Measurements from ENCODE around the gene NSL1.
"Not testable (repeated sequence)": the region's sequence is repeated elsewhere in the genome, so short reads cannot be mapped to it uniquely, and the experiment has no call there.

The NSL1 gene

GRCh38 chr1:212814537-212815334 is 23.2 kb upstream of the NSL1 start:
- intact Hi-C loops (cut with micrococcal nuclease), result loop anchor here (2.0 to 5.0 kb wide), 2 partner anchors 48 to 180 kb away; no protein-coding TSS in a partner anchor
- H3K36me3 Mint-ChIP-seq (ENCODE audit: low read depth), result peaks cover 54% of the 10 kb centered on the region

GRCh38 chr1:212805767-212806166 is 14.2 kb upstream of the NSL1 start:
- H3K36me3 Mint-ChIP-seq (ENCODE audit: low read depth), result peaks cover 91% of the 10 kb centered on the region
- no peaks in the 10 kb centered on the region for H3K27me3 Mint-ChIP-seq
- intact Hi-C loops (cut with micrococcal nuclease), result no loop called here
- H3K4me3 Mint-ChIP-seq, result no peak overlapping the region
- no peaks in the 10 kb centered on the region for H3K9me3 Mint-ChIP-seq
- H3K27ac Mint-ChIP-seq, result no peak overlapping the region
- no peaks in the 10 kb centered on the region for H3K4me1 Mint-ChIP-seq (ENCODE audit: low read depth)

More at GRCh38 chr1:212814537-212815334, 23.2 kb upstream of the NSL1 start:
- H3K27ac Mint-ChIP-seq, result no peak overlapping the region
- no peaks in the 10 kb centered on the region for H3K27me3 Mint-ChIP-seq
- H3K9me3 Mint-ChIP-seq, result no peaks in the 10 kb centered on the region
- peaks cover 10% of the 10 kb centered on the region for H3K4me1 Mint-ChIP-seq (ENCODE audit: low read depth)
- H3K4me3 Mint-ChIP-seq, result no peak overlapping the region

GRCh38 chr1:212797681-212798080 is 6.1 kb upstream of the NSL1 start:
- H3K9me3 Mint-ChIP-seq, result no peaks in the 10 kb centered on the region
- H3K4me1 Mint-ChIP-seq (ENCODE audit: low read depth), result peaks cover 28% of the 10 kb centered on the region
- H3K4me3 Mint-ChIP-seq, result no peak overlapping the region
- H3K36me3 Mint-ChIP-seq (ENCODE audit: low read depth), result peaks cover 77% of the 10 kb centered on the region
- H3K27me3 Mint-ChIP-seq, result no peaks in the 10 kb centered on the region
- intact Hi-C loops (cut with micrococcal nuclease), result no loop called here
- H3K27ac Mint-ChIP-seq, result no peak overlapping the region

GRCh38 chr1:212794561-212795014 is 3.0 kb upstream of the NSL1 start:
- peak overlapping the region; percentile 94 for H3K27ac Mint-ChIP-seq
- H3K4me1 Mint-ChIP-seq (ENCODE audit: low read depth), result peaks cover 39% of the 10 kb centered on the region

GRCh38 chr1:212792396-212792908 is 875 bp upstream of the NSL1 start:
- H3K27ac Mint-ChIP-seq, result peak overlapping the region; percentile 94
- H3K4me3 Mint-ChIP-seq, result peak overlapping the region; percentile 97
- intact Hi-C loops (cut with micrococcal nuclease), result no loop called here
- H3K27me3 Mint-ChIP-seq, result no peaks in the 10 kb centered on the region
- H3K4me1 Mint-ChIP-seq (ENCODE audit: low read depth), result peaks cover 37% of the 10 kb centered on the region
- no peaks in the 10 kb centered on the region for H3K9me3 Mint-ChIP-seq
- H3K36me3 Mint-ChIP-seq (ENCODE audit: low read depth), result peaks cover 40% of the 10 kb centered on the region

More at GRCh38 chr1:212794561-212795014, 3.0 kb upstream of the NSL1 start:
- Mint-ChIP-seq H3K4me3 (peak overlapping the region; percentile 42), H3K36me3 (ENCODE audit: low read depth) (peaks cover 59% of the 10 kb centered on the region), H3K27me3 (no peaks in the 10 kb centered on the region), H3K9me3 (no peaks in the 10 kb centered on the region)
- intact Hi-C loops (cut with micrococcal nuclease), result no loop called here

GRCh38 chr1:212791261-212791675 is 309 bp downstream of the NSL1 start:
- peak overlapping the region; percentile 97 for H3K4me3 Mint-ChIP-seq
- no peaks in the 10 kb centered on the region for H3K27me3 Mint-ChIP-seq
- H3K4me1 Mint-ChIP-seq (ENCODE audit: low read depth), result peaks cover 37% of the 10 kb centered on the region
- peaks cover 40% of the 10 kb centered on the region for H3K36me3 Mint-ChIP-seq (ENCODE audit: low read depth)
- peak overlapping the region; percentile 94 for H3K27ac Mint-ChIP-seq
- no peaks in the 10 kb centered on the region for H3K9me3 Mint-ChIP-seq
- intact Hi-C loops (cut with micrococcal nuclease), result no loop called here

- Mint-ChIP-seq H3K4me3 (no peak overlapping the region), H3K9me3 (no peaks in the 10 kb centered on the region), H3K4me1 (ENCODE audit: low read depth) (peaks cover 38% of the 10 kb centered on the region), H3K27ac (no peak overlapping the region), H3K36me3 (ENCODE audit: low read depth) (peaks cover 55% of the 10 kb centered on the region), H3K27me3 (no peaks in the 10 kb centered on the region)
- intact Hi-C loops (cut with micrococcal nuclease), result no loop called here
These were observed 5.7 kb downstream of the NSL1 start for GRCh38 chr1:212785871-212786270.

- Mint-ChIP-seq H3K4me1 (ENCODE audit: low read depth) (peaks cover 31% of the 10 kb centered on the region), H3K4me3 (no peak overlapping the region)
These were observed 7.6 kb downstream of the NSL1 start for GRCh38 chr1:212783976-212784375.

GRCh38 chr1:212782422-212783154 is 9.0 kb downstream of the NSL1 start:
- no peak overlapping the region for H3K4me3 Mint-ChIP-seq
- intact Hi-C loops (cut with micrococcal nuclease), result loop anchor here (1.0 to 5.0 kb wide), 4 partner anchors 34 to 326 kb away; no protein-coding TSS in a partner anchor
- peaks cover 34% of the 10 kb centered on the region for H3K4me1 Mint-ChIP-seq (ENCODE audit: low read depth)
- H3K27ac Mint-ChIP-seq, result peak overlapping the region; percentile 83
- H3K27me3 Mint-ChIP-seq, result no peaks in the 10 kb centered on the region
- H3K36me3 Mint-ChIP-seq (ENCODE audit: low read depth), result peaks cover 69% of the 10 kb centered on the region
- H3K9me3 Mint-ChIP-seq, result no peaks in the 10 kb centered on the region

More at GRCh38 chr1:212783976-212784375, 7.6 kb downstream of the NSL1 start:
- peak overlapping the region; percentile 23 for H3K27ac Mint-ChIP-seq
- peaks cover 55% of the 10 kb centered on the region for H3K36me3 Mint-ChIP-seq (ENCODE audit: low read depth)
- no peaks in the 10 kb centered on the region for H3K27me3 Mint-ChIP-seq
- H3K9me3 Mint-ChIP-seq, result no peaks in the 10 kb centered on the region
- intact Hi-C loops (cut with micrococcal nuclease), result loop anchor here (2.0 to 5.0 kb wide), 3 partner anchors 35 to 327 kb away; no protein-coding TSS in a partner anchor

- H3K4me3 Mint-ChIP-seq, result no peak overlapping the region
- H3K27ac Mint-ChIP-seq, result no peak overlapping the region
- no peaks in the 10 kb centered on the region for H3K27me3 Mint-ChIP-seq
- peaks cover 47% of the 10 kb centered on the region for H3K4me1 Mint-ChIP-seq (ENCODE audit: low read depth)
- no peaks in the 10 kb centered on the region for H3K9me3 Mint-ChIP-seq
- peaks cover 65% of the 10 kb centered on the region for H3K36me3 Mint-ChIP-seq (ENCODE audit: low read depth)
- intact Hi-C loops (cut with micrococcal nuclease), result loop anchor here (5.0 kb wide), 1 partner anchor 304 kb away; no protein-coding TSS in a partner anchor
These were observed 10.4 kb downstream of the NSL1 start for GRCh38 chr1:212781225-212781624.

GRCh38 chr1:212780759-212781158 is 10.8 kb downstream of the NSL1 start:
- Mint-ChIP-seq H3K9me3 (no peaks in the 10 kb centered on the region), H3K36me3 (ENCODE audit: low read depth) (peaks cover 60% of the 10 kb centered on the region), H3K4me3 (no peak overlapping the region), H3K27me3 (no peaks in the 10 kb centered on the region), H3K27ac (no peak overlapping the region), H3K4me1 (ENCODE audit: low read depth) (peaks cover 48% of the 10 kb centered on the region)
- intact Hi-C loops (cut with micrococcal nuclease), result loop anchor here (5.0 kb wide), 1 partner anchor 303 kb away; no protein-coding TSS in a partner anchor

GRCh38 chr1:212779086-212779485 is 12.5 kb downstream of the NSL1 start:
- H3K36me3 Mint-ChIP-seq (ENCODE audit: low read depth), result peaks cover 51% of the 10 kb centered on the region
- H3K27me3 Mint-ChIP-seq; H3K9me3 Mint-ChIP-seq; H3K27ac Mint-ChIP-seq; intact Hi-C loops (cut with micrococcal nuclease); H3K4me3 Mint-ChIP-seq: not testable (repeated sequence)
- H3K4me1 Mint-ChIP-seq (ENCODE audit: low read depth), result peaks cover 55% of the 10 kb centered on the region

GRCh38 chr1:212777151-212777550 is 14.4 kb downstream of the NSL1 start:
- intact Hi-C loops (cut with micrococcal nuclease), result no loop called here
- peak overlapping the region; percentile 61 for H3K27ac Mint-ChIP-seq
- H3K9me3 Mint-ChIP-seq, result peaks cover 9% of the 10 kb centered on the region
- no peak overlapping the region for H3K4me3 Mint-ChIP-seq
- no peaks in the 10 kb centered on the region for H3K27me3 Mint-ChIP-seq
- H3K4me1 Mint-ChIP-seq (ENCODE audit: low read depth), result peaks cover 59% of the 10 kb centered on the region
- peaks cover 54% of the 10 kb centered on the region for H3K36me3 Mint-ChIP-seq (ENCODE audit: low read depth)

- H3K36me3 Mint-ChIP-seq (ENCODE audit: low read depth), result peaks cover 68% of the 10 kb centered on the region
- H3K27me3 Mint-ChIP-seq, result no peaks in the 10 kb centered on the region
- intact Hi-C loops (cut with micrococcal nuclease), result no loop called here
- peak overlapping the region; percentile 60 for H3K27ac Mint-ChIP-seq
- H3K4me1 Mint-ChIP-seq (ENCODE audit: low read depth), result peaks cover 73% of the 10 kb centered on the region
- H3K4me3 Mint-ChIP-seq, result no peak overlapping the region
- H3K9me3 Mint-ChIP-seq, result peaks cover 11% of the 10 kb centered on the region
These were observed 16.3 kb downstream of the NSL1 start for GRCh38 chr1:212775241-212775640.

Data from dendritic cell treated with granulocyte-macrophage colony-stimulating factor and Interleukin-4, amounts not matched to agents 40 ng/mL and 50 ng/mL, for 4 days (primary cell).